HepG2 (cell line): ENCODE measurements around the gene CAMTA1. TPM values are rescaled to one million over a fixed set of nuclear protein-coding genes. Genes with fewer than 3 reads are reported as not detected.

ENCODE experiments used
- ATAC-seq: fragments of 200-7000 bp; cut with Tn5 transposase; 3 replicates; pipeline ENCODE4 v1.9.1; 2020; ENCODE audit warnings: mild to moderate bottlenecking, moderate library complexity
- BruUV-seq: library from RNA; stranded (reverse); fragments of 400-500 nt; replicated peaks from 2 replicates; lab custom pipeline; 2021; lab: Mats Ljungman, UMichigan
- CTCF ChIA-PET: fragments of 300-600 bp; formaldehyde crosslinking; extraction: SDS; loops from one replicate; lab custom pipeline; 2021; ENCODE audit warnings: low total read pairs, inconsistent platforms, low intra/inter-chr PET ratio; lab: Yijun Ruan, JAX
- POLR2A ChIA-PET: fragments of 350-600 bp; sonication (Branson Sonifier 250); formaldehyde crosslinking; loops from one replicate; lab custom pipeline; 2020; ENCODE audit warnings: antibody characterized with exemption, inconsistent platforms; lab: Yijun Ruan, JAX
- DNase-seq: peaks from one replicate; pipeline ENCODE4 v3.0.0-alpha.2; 2015; ENCODE audit warnings: low spot score
- FAIRE-seq: peaks from 3 replicates; lab custom pipeline; 2011; peaks lifted over from hg19 to GRCh38; lab: Jason Lieb, UNC
- H2AFZ ChIP-seq: one replicate; pipeline ENCODE4 v1.6.1; 2011; ENCODE audit warnings: low read length, inconsistent platforms
- H3K27ac ChIP-seq: fragments of 300-600 bp; 3 replicates; pipeline ENCODE4 v1.8.0; 2011; ENCODE audit warnings: mixed run types, mild to moderate bottlenecking, mixed read lengths, low read length, inconsistent platforms; ENCODE audit not compliant: insufficient read depth; ENCODE audit errors: extremely low read length
- H3K27me3 ChIP-seq, 2 experiments: fragments of 200-600 bp in 1 of 2; 2 replicates in 1 of 2; 3 replicates in 1 of 2; pipeline versions ENCODE4 v1.6.0 to v1.8.0; 2011; ENCODE audit warnings: low read length in 2 of 2, mild to moderate bottlenecking in 2 of 2, moderate library complexity in 2 of 2, inconsistent platforms in 1 of 2; ENCODE audit not compliant: insufficient read depth in 2 of 2, control insufficient read depth in 1 of 2
- H3K36me3 ChIP-seq, 2 experiments: fragments of 200-600 bp in 1 of 2; replicated peaks in 1 of 2; 2 replicates in 1 of 2; 3 replicates in 1 of 2; pipeline versions ENCODE4 v1.5.1 to v1.8.0; 2011; ENCODE audit warnings: low read length in 2 of 2, inconsistent platforms in 1 of 2; ENCODE audit not compliant: insufficient read depth in 2 of 2, control insufficient read depth in 1 of 2
- H3K4me1 ChIP-seq: 2 replicates; pipeline ENCODE4 v1.5.1; 2012; ENCODE audit warnings: low read length, inconsistent platforms; ENCODE audit not compliant: insufficient read depth
- H3K4me2 ChIP-seq: 2 replicates; pipeline ENCODE4 v1.6.0; 2011; ENCODE audit warnings: low read depth, low read length, inconsistent platforms
- H3K4me3 ChIP-seq, 3 experiments: fragments of 200-600 bp in 1 of 3; sonication (generic), shearing (Covaris generic) in 1 of 3; replicated peaks in 1 of 3; 2 replicates each; pipeline ENCODE4 v1.5.1; 2011 to 2016; ENCODE audit warnings: low read length in 3 of 3, inconsistent platforms in 2 of 3, low read depth in 2 of 3, mild to moderate bottlenecking in 2 of 3, control low read depth in 1 of 3, mixed read lengths in 1 of 3; ENCODE audit not compliant: insufficient read depth in 1 of 3
- H3K79me2 ChIP-seq: one replicate; pipeline ENCODE4 v1.6.1; 2011; ENCODE audit warnings: low read length, inconsistent platforms; ENCODE audit not compliant: insufficient read depth
- H3K9ac ChIP-seq: 2 replicates; pipeline ENCODE4 v1.6.0; 2011; ENCODE audit warnings: mild to moderate bottlenecking, low read depth, low read length, inconsistent platforms; ENCODE audit not compliant: insufficient read depth
- H3K9me3 ChIP-seq: 2 replicates; pipeline ENCODE4 v1.5.1; 2012; ENCODE audit warnings: mild to moderate bottlenecking, low read length
- H4K20me1 ChIP-seq: 2 replicates; pipeline ENCODE4 v1.6.0; 2011; ENCODE audit warnings: inconsistent platforms, mild to moderate bottlenecking, low read length, moderate library complexity; ENCODE audit not compliant: insufficient read depth
- ATAD3A ChIP-seq: sonication (generic); formaldehyde crosslinking; IDR thresholded peaks from 2 replicates; pipeline ENCODE4 v1.4.0; 2020; ENCODE audit warnings: missing genetic modification reagents
- CEBPB ChIP-seq: IDR thresholded peaks from 2 replicates; pipeline ENCODE4 v1.6.1; 2011; ENCODE audit warnings: low read depth, low read length, improper control_type of control experiment, borderline replicate concordance
- EP300 ChIP-seq, 3 experiments: sonication (generic) in 1 of 3; formaldehyde crosslinking in 1 of 3; IDR thresholded peaks; 2 replicates each; pipeline versions ENCODE4 v1.5.1 to v1.6.1; 2011 to 2020; ENCODE audit warnings: low read depth in 2 of 3, low read length in 2 of 3, borderline replicate concordance in 1 of 3, improper control_type of control experiment in 1 of 3, mild to moderate bottlenecking in 1 of 3, missing genetic modification reagents in 1 of 3, moderate library complexity in 1 of 3
- HOMEZ ChIP-seq: IDR thresholded peaks from 2 replicates; pipeline ENCODE4 v1.6.1; 2016; ENCODE audit warnings: low read depth
- KDM6A ChIP-seq: IDR thresholded peaks from 2 replicates; pipeline ENCODE4 v1.6.1; 2016; ENCODE audit warnings: low read depth
- KMT2A ChIP-seq: sonication (generic); formaldehyde crosslinking; IDR thresholded peaks from 2 replicates; pipeline ENCODE4 v1.4.0; 2020; ENCODE audit warnings: missing genetic modification reagents
- MEF2D ChIP-seq: sonication (generic); formaldehyde crosslinking; IDR thresholded peaks from 2 replicates; pipeline ENCODE4 v1.5.1; 2020; ENCODE audit warnings: mild to moderate bottlenecking, missing genetic modification reagents
- PCBP2 ChIP-seq: fragments of 200-400 bp; formaldehyde crosslinking; optimal IDR thresholded peaks from 2 replicates; pipeline ENCODE3; 2018; ENCODE audit warnings: low read length, low read depth; ENCODE audit not compliant: poor library complexity, severe bottlenecking
- ZNF446 ChIP-seq: sonication (generic); formaldehyde crosslinking; IDR thresholded peaks from 2 replicates; pipeline ENCODE4 v1.5.0; 2020; ENCODE audit warnings: mild to moderate bottlenecking, missing genetic modification reagents
- WGBS: methylation state at CpG from one replicate; pipeline ENCODE4 v1.1.6; 2017; ENCODE audit warnings: low lambda C conversion rate; 5-methylcytosine and 5-hydroxymethylcytosine counted together
- in situ Hi-C: cut with HindIII; loops from 2 replicates; pipeline ENCODE4 v1.10.0; 2017; ENCODE audit warnings: low pct_unique_long_range_greater_than_20kb; ENCODE audit not compliant: extremely low pct_ligation_motif_present
- intact Hi-C: fragments of 100-400 bp; cut with micrococcal nuclease; formaldehyde crosslinking; loops from one replicate; pipeline ENCODE4 v1.10.0; 2022; ENCODE audit not compliant: unreplicated experiment
- polyA plus RNA-seq, 8 experiments: library from polyadenylated mRNA; depleted of rRNA in 3 of 8; stranded (reverse) in 7 of 8; unstranded in 1 of 8; fragments of >200 nt; fragmentation: Illumina TruSeq in 4 of 8; extraction: Trizol in 4 of 8; gene quantifications; 2 replicates each; pipeline versions ENCODE4 v1.2.1 to v1.2.3, GENCODE V29; 2011 to 2016; ENCODE audit warnings: low read depth in 4 of 8, missing spikeins in 1 of 8, mixed read lengths in 1 of 8; ENCODE audit not compliant: insufficient read depth in 1 of 8
- total RNA-seq, 5 experiments: library from RNA; depleted of rRNA; stranded (reverse); fragments of >200 nt; fragmentation: Illumina TruSeq; extraction: Trizol; gene quantifications; 2 replicates each; pipeline ENCODE4 v1.2.3, GENCODE V29; 2016; ENCODE audit warnings: low read depth in 1 of 5
- TF ChIP-seq, protein P1 (sequence below): sonication (generic); formaldehyde crosslinking; IDR thresholded peaks from 2 replicates; pipeline ENCODE4 v1.5.0; 2020; ENCODE audit warnings: mild to moderate bottlenecking, low read depth, missing genetic modification reagents, borderline replicate concordance
- TF ChIP-seq, protein P2 (sequence below): sonication (generic); formaldehyde crosslinking; IDR thresholded peaks from 2 replicates; pipeline ENCODE4 v1.5.0; 2020; ENCODE audit warnings: mild to moderate bottlenecking, missing genetic modification reagents
- TF ChIP-seq, protein P3 (sequence below): IDR thresholded peaks from 2 replicates; pipeline ENCODE4 v1.6.1; 2016; ENCODE audit warnings: low read depth, borderline replicate concordance

CAMTA1 gene
- total and polyA plus RNA-seq, 2 of the 13 experiments (the other 11 are each of a cell fraction or from before 2014, with no cell fraction given), result 25.0 to 36.4 TPM

DNA sequence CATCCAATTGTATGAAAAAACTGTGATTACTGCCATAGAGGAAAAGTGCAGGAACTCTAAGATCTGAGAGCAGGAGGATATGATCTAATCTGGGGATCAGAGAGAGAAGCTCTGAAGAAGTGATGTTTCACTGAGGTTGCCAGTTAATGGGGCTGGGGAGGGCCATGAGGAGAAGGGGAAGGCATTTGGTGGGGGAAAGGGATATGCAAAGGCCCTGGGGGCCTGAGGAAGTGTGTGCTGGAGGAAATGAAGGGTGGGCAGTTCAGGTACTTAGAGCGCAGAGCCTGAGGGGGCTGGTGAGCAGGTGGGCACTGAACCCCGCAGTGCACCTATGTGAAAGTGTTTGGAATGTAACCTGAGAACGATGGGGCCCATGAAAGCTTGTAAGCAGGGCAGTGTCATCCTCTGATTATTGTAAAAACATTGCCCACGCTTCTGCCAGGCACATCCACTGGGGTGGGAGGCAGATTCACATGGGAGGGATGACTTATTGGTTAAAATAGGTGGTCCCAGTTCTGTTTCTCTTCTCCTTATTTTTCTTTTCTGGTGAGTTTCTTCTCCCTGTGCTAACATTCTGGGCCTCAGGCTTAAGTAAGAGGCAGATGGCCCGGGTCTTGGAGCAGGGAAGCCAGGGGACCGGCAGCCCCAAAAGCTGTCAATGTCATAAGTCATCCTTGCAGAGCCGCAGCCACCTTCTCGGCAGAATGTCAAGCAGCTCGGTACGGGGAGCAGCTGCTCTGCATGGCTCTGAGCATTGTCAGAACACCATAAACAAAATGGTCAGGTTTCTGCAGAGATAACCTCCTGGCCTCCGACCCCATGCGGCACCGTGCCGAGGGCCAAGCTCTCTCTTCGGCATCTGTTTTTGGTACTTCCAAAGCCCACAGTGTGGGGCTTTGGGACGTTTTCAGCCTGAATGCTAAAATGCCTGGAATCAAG lies 493.8 kb downstream of the CAMTA1 start:
- Histone ChIP-seq H3K79me2 (no peaks in the 10 kb centered on the region), H3K27ac (no peak overlapping the region), H3K36me3 (no peaks in the 10 kb centered on the region), H4K20me1 (no peaks in the 10 kb centered on the region), H3K9ac (no peak overlapping the region), H3K4me3 (no peak overlapping the region), H3K9me3 (peaks cover 4% of the 10 kb centered on the region; the same call in 1 of the 2 replicates), H3K4me2 (no peak overlapping the region), H3K4me1 (no peaks in the 10 kb centered on the region), H2AFZ (no peak overlapping the region), H3K27me3 (peaks cover 1 to 22% of the 10 kb centered on the region in 2 experiments; a peak in 3 of 5 replicates)
- intact Hi-C loops, result no loop called here
- TF ChIP-seq ZNF446 (no peak), HOMEZ (CRISPR knock-in tag) (no peak), PCBP2 (no peak), ATAD3A (CRISPR knock-in tag) (no peak), EP300 (IDR thresholded peaks at IDR 0.05; ENCODE audit: low read depth in 2 of 2, low read length in 2 of 2) (no peak), EP300 (CRISPR knock-in tag; IDR thresholded peaks at IDR 0.05; ENCODE audit: borderline replicate concordance) (no peak), MEF2D (CRISPR knock-in tag) (no peak), KDM6A (no peak), CEBPB (no peak), KMT2A (CRISPR knock-in tag) (no peak)
- TF ChIP-seq, protein P1, sequence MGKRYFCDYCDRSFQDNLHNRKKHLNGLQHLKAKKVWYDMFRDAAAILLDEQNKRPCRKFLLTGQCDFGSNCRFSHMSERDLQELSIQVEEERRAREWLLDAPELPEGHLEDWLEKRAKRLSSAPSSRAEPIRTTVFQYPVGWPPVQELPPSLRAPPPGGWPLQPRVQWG (CRISPR knock-in tag), result no peak
- TF ChIP-seq, protein P2, sequence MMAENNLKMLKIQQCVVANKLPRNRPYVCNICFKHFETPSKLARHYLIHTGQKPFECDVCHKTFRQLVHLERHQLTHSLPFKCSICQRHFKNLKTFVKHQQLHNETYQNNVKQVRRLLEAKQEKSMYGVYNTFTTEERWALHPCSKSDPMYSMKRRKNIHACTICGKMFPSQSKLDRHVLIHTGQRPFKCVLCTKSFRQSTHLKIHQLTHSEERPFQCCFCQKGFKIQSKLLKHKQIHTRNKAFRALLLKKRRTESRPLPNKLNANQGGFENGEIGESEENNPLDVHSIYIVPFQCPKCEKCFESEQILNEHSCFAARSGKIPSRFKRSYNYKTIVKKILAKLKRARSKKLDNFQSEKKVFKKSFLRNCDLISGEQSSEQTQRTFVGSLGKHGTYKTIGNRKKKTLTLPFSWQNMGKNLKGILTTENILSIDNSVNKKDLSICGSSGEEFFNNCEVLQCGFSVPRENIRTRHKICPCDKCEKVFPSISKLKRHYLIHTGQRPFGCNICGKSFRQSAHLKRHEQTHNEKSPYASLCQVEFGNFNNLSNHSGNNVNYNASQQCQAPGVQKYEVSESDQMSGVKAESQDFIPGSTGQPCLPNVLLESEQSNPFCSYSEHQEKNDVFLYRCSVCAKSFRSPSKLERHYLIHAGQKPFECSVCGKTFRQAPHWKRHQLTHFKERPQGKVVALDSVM (CRISPR knock-in tag), result no peak
- TF ChIP-seq, protein P3, sequence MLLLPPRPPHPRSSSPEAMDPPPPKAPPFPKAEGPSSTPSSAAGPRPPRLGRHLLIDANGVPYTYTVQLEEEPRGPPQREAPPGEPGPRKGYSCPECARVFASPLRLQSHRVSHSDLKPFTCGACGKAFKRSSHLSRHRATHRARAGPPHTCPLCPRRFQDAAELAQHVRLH (CRISPR knock-in tag), result no peak
- 19% methylated on average over 10 of the region's 16 CpGs for WGBS
- FAIRE-seq, result no peak
- ATAC-seq, result no peak
- CTCF ChIA-PET, result no interaction called here
- no peak for DNase-seq
- in situ Hi-C loops, result no loop called here
- POLR2A ChIA-PET, result no interaction called here
- BruUV-seq, result no TSS peak
